D721Med (cell line): ENCODE results near the gene HPSE2.

Experiments used
- DNase-seq: peaks from one replicate; pipeline ENCODE4 v3.0.0; 2011; ENCODE audit warnings: low spot score; ENCODE audit not compliant: insufficient read length
- FAIRE-seq: peaks from 2 replicates; lab custom pipeline; 2011; peaks lifted over from hg19 to GRCh38; lab: Jason Lieb, UNC
- TF ChIP-seq, protein P1 (sequence below): IDR thresholded peaks from 2 replicates; pipeline ENCODE4 v1.5.1; 2012; ENCODE audit warnings: mild to moderate bottlenecking, control low read depth; ENCODE audit not compliant: insufficient read depth; ENCODE audit errors: missing control alignments

HPSE2 gene

DNA sequence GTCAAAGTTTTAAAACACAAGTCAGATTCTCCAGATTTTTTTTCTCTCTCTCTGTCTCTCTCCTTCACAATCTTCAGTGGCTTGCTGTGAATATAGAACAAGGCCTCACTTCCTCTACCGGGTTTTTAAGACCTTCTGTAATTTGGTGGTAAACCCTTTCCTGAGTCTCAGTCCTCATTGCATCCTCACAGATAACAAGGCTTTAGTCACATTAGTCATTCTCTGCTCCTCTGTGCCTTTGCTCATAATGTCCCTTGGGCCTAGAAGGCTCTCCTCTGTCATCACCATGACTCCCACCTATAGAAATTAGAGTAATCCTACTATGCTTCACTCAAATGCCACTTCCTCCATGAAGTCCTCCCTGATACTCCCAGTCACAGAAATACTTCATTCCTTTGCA is 616.2 kb downstream of the HPSE2 start:
- DNase-seq = no peak
- TF ChIP-seq, protein P1, sequence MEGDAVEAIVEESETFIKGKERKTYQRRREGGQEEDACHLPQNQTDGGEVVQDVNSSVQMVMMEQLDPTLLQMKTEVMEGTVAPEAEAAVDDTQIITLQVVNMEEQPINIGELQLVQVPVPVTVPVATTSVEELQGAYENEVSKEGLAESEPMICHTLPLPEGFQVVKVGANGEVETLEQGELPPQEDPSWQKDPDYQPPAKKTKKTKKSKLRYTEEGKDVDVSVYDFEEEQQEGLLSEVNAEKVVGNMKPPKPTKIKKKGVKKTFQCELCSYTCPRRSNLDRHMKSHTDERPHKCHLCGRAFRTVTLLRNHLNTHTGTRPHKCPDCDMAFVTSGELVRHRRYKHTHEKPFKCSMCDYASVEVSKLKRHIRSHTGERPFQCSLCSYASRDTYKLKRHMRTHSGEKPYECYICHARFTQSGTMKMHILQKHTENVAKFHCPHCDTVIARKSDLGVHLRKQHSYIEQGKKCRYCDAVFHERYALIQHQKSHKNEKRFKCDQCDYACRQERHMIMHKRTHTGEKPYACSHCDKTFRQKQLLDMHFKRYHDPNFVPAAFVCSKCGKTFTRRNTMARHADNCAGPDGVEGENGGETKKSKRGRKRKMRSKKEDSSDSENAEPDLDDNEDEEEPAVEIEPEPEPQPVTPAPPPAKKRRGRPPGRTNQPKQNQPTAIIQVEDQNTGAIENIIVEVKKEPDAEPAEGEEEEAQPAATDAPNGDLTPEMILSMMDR = no peak
- no peak for FAIRE-seq

DNA sequence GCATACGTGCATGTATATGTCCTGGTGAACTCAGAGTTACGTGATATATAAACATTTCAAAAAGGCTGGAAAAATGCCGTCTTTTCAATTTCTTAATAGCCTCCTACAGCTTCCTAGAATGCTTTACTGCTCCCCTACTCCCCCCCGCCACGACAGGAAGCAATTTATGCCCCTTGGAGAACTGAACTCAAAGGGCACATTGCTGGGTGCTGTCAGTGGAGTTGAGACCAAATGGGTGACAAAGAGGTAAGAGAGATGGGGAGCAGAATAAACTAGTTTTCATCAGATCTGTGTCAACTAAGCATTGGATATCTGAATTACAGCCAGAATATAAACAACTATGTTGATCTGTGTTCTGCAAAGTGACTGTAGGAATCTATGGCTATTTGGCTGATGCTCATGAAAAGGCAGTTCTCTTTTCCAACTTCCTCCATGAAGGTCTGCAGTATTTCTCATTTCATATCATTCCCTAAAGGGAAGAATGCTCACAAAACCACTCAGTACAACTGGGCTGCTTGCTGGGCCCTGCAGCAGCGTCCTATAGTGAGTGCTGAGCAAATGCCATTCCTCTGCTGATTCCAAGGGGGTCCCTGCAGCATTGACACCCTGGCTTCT is 617.6 kb downstream of the HPSE2 start:
- no peak for DNase-seq
- no peak for FAIRE-seq
- TF ChIP-seq, protein P1 = no peak

DNA sequence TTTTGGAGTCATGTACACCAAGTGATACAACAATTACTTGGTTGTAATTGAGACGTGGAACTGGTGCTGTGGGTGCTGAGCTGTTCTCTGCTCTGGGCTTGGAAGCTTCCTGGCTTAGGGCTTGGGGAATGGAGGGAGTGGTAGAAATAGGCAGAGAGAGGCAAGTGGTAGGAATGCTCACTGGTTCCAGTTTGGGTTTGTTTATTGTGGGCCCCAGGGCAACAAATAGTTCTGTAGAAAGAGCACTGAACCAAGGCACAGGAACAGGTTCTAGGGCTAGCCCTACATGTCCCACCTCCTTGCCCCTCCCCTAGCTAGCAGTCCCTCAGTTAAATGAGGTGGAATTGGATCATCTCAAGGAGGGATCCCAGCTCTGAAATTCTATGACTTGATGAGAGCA is 622.2 kb downstream of the HPSE2 start:
- TF ChIP-seq, protein P1 = no peak
- no peak for FAIRE-seq

DNA sequence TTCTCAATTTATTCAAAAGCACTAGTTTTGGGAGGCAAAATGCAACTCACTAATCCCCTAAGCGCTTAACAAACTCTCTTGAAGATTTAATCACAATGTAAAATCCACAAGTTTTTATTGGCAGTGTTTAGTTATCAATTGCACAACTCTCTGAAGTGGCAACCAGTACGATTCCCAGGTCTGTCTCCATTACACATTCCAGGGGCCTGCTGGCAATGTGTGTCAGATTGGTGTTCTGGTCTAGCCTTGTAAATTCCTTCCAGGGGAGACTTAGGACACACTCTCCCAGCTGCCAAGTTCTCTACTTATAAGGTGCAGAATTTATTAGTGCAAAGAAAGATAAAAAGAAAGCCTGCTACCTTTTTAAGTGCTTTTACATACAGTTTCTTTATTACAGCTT is 624.2 kb downstream of the HPSE2 start:
- TF ChIP-seq, protein P1 = no peak
- no peak for DNase-seq
- FAIRE-seq = no peak

More for the DNA sequence above, 622.2 kb downstream of the HPSE2 start:
- no peak for DNase-seq

DNA sequence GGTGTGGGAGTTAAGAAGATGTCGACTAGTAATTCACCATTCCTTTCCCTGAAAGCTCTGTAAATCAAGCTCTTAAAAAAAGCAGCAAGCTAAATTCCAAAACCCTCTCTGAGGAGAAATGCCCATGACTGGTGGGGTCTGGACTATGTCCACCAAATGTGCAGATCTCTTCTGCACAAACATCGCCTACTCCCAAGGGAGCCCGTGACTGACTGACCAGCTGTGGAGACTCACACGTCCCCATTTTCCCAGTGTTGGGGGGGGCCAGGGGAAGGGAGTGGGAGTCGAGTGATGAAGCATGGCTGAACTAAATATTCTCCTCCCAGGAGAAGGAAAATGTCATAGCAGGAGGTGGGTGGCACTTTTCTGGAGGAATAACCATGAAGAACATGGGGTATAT is 624.8 kb downstream of the HPSE2 start:
- TF ChIP-seq, protein P1 = no peak
- DNase-seq = no peak
- no peak for FAIRE-seq

DNA sequence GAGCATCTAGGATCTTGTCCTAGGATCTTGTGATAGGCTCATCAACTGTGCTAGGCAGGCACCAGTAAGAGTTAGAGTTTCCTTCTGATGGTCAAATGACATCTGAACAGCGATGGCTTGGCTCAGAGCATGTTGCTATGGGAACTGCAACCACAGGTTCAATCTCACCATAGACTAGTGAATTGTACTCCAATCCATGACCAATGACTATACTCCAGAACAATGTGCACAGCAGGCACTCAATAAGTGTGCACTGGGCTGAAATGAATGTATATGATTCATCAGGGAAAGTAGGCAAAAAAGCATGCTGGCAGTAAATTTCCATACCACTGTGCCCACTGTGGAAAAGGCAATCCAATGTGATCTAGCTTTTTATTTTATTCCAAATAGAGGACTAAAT is 625.4 kb downstream of the HPSE2 start:
- DNase-seq (no peak), FAIRE-seq (no peak)
- TF ChIP-seq, protein P1 = no peak

DNA sequence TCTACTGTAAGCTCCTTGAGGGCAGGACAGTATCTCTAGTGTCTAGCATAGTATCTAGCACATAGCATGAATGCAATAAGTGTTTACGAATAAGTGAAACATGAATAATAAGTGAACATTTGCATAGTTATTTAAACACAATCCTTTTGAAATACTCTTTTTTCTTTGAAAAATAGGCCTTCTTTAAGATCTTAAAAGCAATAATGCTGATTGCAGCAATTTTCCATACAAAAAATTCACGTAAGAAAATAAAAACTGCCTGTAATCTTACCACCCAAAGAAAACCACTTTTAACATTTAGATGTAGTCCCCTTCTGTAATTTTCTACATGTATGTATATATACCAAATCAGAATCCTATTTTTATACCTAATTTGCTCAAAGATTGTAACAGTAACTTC is 626.4 kb downstream of the HPSE2 start:
- FAIRE-seq (no peak), DNase-seq (no peak)
- TF ChIP-seq, protein P1 = no peak
